HG02798 (cell line): ENCODE data around the gene CCNE1.

Experiments
- ATAC-seq: cut with Tn5 transposase; IDR thresholded peaks from one replicate; pipeline ENCODE4 v1.9.1; 2021; ENCODE audit warnings: mild to moderate bottlenecking; ENCODE audit not compliant: unreplicated experiment, poor library complexity

CCNE1 gene

GRCh38 chr19:29841559-29842367 lies 30.0 kb downstream of the CCNE1 start:
- no peak for ATAC-seq

GRCh38 chr19:29842471-29843179 lies 30.8 kb downstream of the CCNE1 start:
- ATAC-seq, result no peak

- no peak for ATAC-seq
These were observed 31.6 kb downstream of the CCNE1 start for GRCh38 chr19:29843180-29844051.

GRCh38 chr19:29844891-29845573 lies 33.2 kb downstream of the CCNE1 start:
- ATAC-seq, result peak; percentile 79

GRCh38 chr19:29845574-29846176 lies 33.9 kb downstream of the CCNE1 start:
- no peak for ATAC-seq

GRCh38 chr19:29849208-29849607 lies 37.4 kb downstream of the CCNE1 start:
- ATAC-seq, result no peak

- ATAC-seq, result no peak
These were observed 38.7 kb downstream of the CCNE1 start for GRCh38 chr19:29850482-29850881.

- no peak for ATAC-seq
These were observed 40.2 kb downstream of the CCNE1 start for GRCh38 chr19:29851769-29852521.

- no peak for ATAC-seq
These were observed 42.2 kb downstream of the CCNE1 start for GRCh38 chr19:29854033-29854432.

GRCh38 chr19:29855087-29855486 lies 43.3 kb downstream of the CCNE1 start:
- no peak for ATAC-seq

GRCh38 chr19:29855741-29856500 lies 44.1 kb downstream of the CCNE1 start:
- ATAC-seq, result no peak

GRCh38 chr19:29858000-29858596 lies 46.3 kb downstream of the CCNE1 start:
- ATAC-seq, result no peak

- ATAC-seq, result no peak
These were observed 46.8 kb downstream of the CCNE1 start for GRCh38 chr19:29858621-29859020.

GRCh38 chr19:29860492-29860891 lies 48.7 kb downstream of the CCNE1 start:
- no peak for ATAC-seq

GRCh38 chr19:29861574-29861973 lies 49.8 kb downstream of the CCNE1 start:
- no peak for ATAC-seq

GRCh38 chr19:29866011-29866410 lies 54.2 kb downstream of the CCNE1 start:
- ATAC-seq, result no peak

- ATAC-seq, result no peak
These were observed 56.2 kb downstream of the CCNE1 start for GRCh38 chr19:29867984-29868383.

- no peak for ATAC-seq
These were observed 59.4 kb downstream of the CCNE1 start for GRCh38 chr19:29871143-29871542.
